CD4-positive, alpha-beta T cell (primary cell): ENCODE data around the gene PIBF1. TPM values are rescaled to one million over a fixed set of nuclear protein-coding genes. Genes with fewer than 3 reads are reported as not detected.

ENCODE experiments used
- ATAC-seq: fragments of 200-7000 bp; cut with Tn5 transposase; one replicate; pipeline ENCODE4 v1.10.0; 2022; ENCODE audit warnings: mild to moderate bottlenecking; ENCODE audit not compliant: poor library complexity
- CTCF ChIA-PET: fragments of 350-600 bp; sonication (Branson Sonifier 250); formaldehyde crosslinking; loops from one replicate; lab custom pipeline; 2021; ENCODE audit warnings: antibody characterized with exemption, inconsistent platforms; lab: Charles Lee
- POLR2A ChIA-PET: fragments of 350-600 bp; sonication (Branson Sonifier 250); formaldehyde crosslinking; loops from one replicate; lab custom pipeline; 2021; ENCODE audit warnings: antibody characterized with exemption, inconsistent platforms; lab: Charles Lee
- DNase-seq, 14 experiments: peaks; one replicate each; pipeline ENCODE4 v3.0.0-alpha.2; 2013 to 2020; ENCODE audit warnings: mixed read lengths in 2 of 14
- H3K27ac ChIP-seq, 2 donors: one replicate each; pipeline versions ENCODE4 v1.5.1 to v1.7.0; 2013; ENCODE audit warnings: low read length in 2 of 2, low read depth in 1 of 2, mild to moderate bottlenecking in 1 of 2
- H3K27me3 ChIP-seq, 2 experiments: 1 replicate in 1 of 2; 2 replicates in 1 of 2; pipeline versions ENCODE4 v1.6.1 to v1.7.0; 2013; ENCODE audit warnings: low read length in 2 of 2, control low read depth in 1 of 2, mild to moderate bottlenecking in 1 of 2, moderate library complexity in 1 of 2; ENCODE audit not compliant: insufficient read depth in 2 of 2, control insufficient read depth in 1 of 2
- H3K36me3 ChIP-seq: one replicate; pipeline ENCODE4 v1.6.1; 2013; ENCODE audit warnings: low read length, control low read depth; ENCODE audit not compliant: insufficient read depth
- H3K4me1 ChIP-seq: one replicate; pipeline ENCODE4 v1.6.1; 2013; ENCODE audit warnings: low read length, control low read depth; ENCODE audit not compliant: insufficient read depth
- H3K4me3 ChIP-seq: one replicate; pipeline ENCODE4 v1.5.1; 2013; ENCODE audit warnings: mild to moderate bottlenecking, low read length, moderate library complexity
- H3K9me3 ChIP-seq, 2 experiments: 1 replicate in 1 of 2; 2 replicates in 1 of 2; pipeline versions ENCODE4 v1.6.1 to v1.7.0; 2013; ENCODE audit warnings: low read length in 2 of 2, mild to moderate bottlenecking in 2 of 2, control low read depth in 1 of 2, moderate library complexity in 1 of 2; ENCODE audit not compliant: control insufficient read depth in 1 of 2, insufficient read depth in 1 of 2
- H3K27ac Mint-ChIP-seq: one replicate; pipeline ENCODE4 v1.8.0; 2020; ENCODE audit warnings: mixed read lengths
- H3K27me3 Mint-ChIP-seq: one replicate; pipeline ENCODE4 v1.8.0; 2021; ENCODE audit warnings: mixed read lengths
- H3K36me3 Mint-ChIP-seq: one replicate; pipeline ENCODE4 v1.8.0; 2021; ENCODE audit warnings: low read depth, mixed read lengths
- H3K4me1 Mint-ChIP-seq: one replicate; pipeline ENCODE4 v1.8.0; 2021; ENCODE audit warnings: low read depth, mixed read lengths
- H3K4me3 Mint-ChIP-seq: one replicate; pipeline ENCODE4 v1.8.0; 2020; ENCODE audit warnings: mild to moderate bottlenecking, mixed read lengths
- H3K9me3 Mint-ChIP-seq: one replicate; pipeline ENCODE4 v1.8.0; 2020; ENCODE audit warnings: mixed read lengths
- CTCF ChIP-seq: fragments of 200-600 bp; IDR thresholded peaks from one replicate; pipeline ENCODE4 v1.8.0; 2022; ENCODE audit warnings: antibody characterized with exemption, mild to moderate bottlenecking
- intact Hi-C, 2 experiments: fragments of 100-400 bp; cut with DNase I in 1 of 2; cut with micrococcal nuclease in 1 of 2; formaldehyde crosslinking; loops; one replicate each; pipeline versions ENCODE4 v1.15.1 to v1.9.0; 2023 to 2025; cut with DNase I, micrococcal nuclease
- total RNA-seq, 174 experiments: library from RNA in 2 of 174; stranded (reverse) in 2 of 174; gene quantifications; one replicate each; pipeline ENCODE4 v1.2.3 and lab custom pipeline; 2021 to 2026

Gene PIBF1
- total RNA-seq, 2 experiments from 2014 or later: 22.6 to 22.7 TPM

- H3K27ac ChIP-seq: no peak overlapping the region
- ATAC-seq (peak; percentile 29), DNase-seq (peak in 3 of 14 experiments; percentile 19 to 56 (median 55))
- Mint-ChIP-seq H3K9me3 (no peaks in the 10 kb centered on the region), H3K4me1 (no peaks in the 10 kb centered on the region), H3K4me3 (no peak overlapping the region), H3K36me3 (peaks cover 50% of the 10 kb centered on the region), H3K27me3 (no peaks in the 10 kb centered on the region), H3K27ac (peak overlapping the region; percentile 49)
- peak; percentile 90 for TF ChIP-seq CTCF
- H3K4me1 ChIP-seq: no peaks in the 10 kb centered on the region
- POLR2A ChIA-PET: interaction anchor here (1.1 kb wide), 1 partner anchor 894 kb away, joined by 3 read pairs; no protein-coding TSS in a partner anchor
- CTCF ChIA-PET: interaction anchor here (0.6 to 0.9 kb wide), 3 partner anchors 8 to 28 kb away, joined by 3 read pairs; no protein-coding TSS in a partner anchor
- peaks cover 8% of the 10 kb centered on the region for H3K36me3 ChIP-seq
- intact Hi-C loops: loop anchor here (1.0 to 2.0 kb wide), 2 partner anchors 896 to 899 kb away; no protein-coding TSS in a partner anchor
- no peaks in the 10 kb centered on the region for H3K27me3 ChIP-seq
- no peaks in the 10 kb centered on the region for H3K9me3 ChIP-seq
- H3K4me3 ChIP-seq: no peak overlapping the region
These were observed 27.1 kb downstream of the PIBF1 start for GRCh38 chr13:72808917-72809500.

- TF ChIP-seq CTCF: no peak
- ChIA-PET POLR2A (no interaction called here), CTCF (no interaction called here)
- Histone ChIP-seq H3K4me3 (no peak overlapping the region), H3K27ac (no peak overlapping the region), H3K4me1 (no peaks in the 10 kb centered on the region), H3K27me3 (no peaks in the 10 kb centered on the region), H3K36me3 (peaks cover 13% of the 10 kb centered on the region), H3K9me3 (no peaks in the 10 kb centered on the region)
- no peak overlapping the region for H3K4me3 Mint-ChIP-seq
- H3K9me3 Mint-ChIP-seq: no peaks in the 10 kb centered on the region
- peaks cover 84% of the 10 kb centered on the region for H3K36me3 Mint-ChIP-seq
- intact Hi-C loops: no loop called here
- H3K27ac Mint-ChIP-seq: no peak overlapping the region
- H3K27me3 Mint-ChIP-seq: no peaks in the 10 kb centered on the region
- ATAC-seq (no peak), DNase-seq (no peak)
- H3K4me1 Mint-ChIP-seq: peaks cover 13% of the 10 kb centered on the region
These were observed 38.4 kb downstream of the PIBF1 start for GRCh38 chr13:72820156-72820897.

GRCh38 chr13:72820898-72821279, 39.0 kb downstream of the PIBF1 start:
- intact Hi-C loops: no loop called here
- no peak overlapping the region for H3K4me3 ChIP-seq
- DNase-seq (no peak), ATAC-seq (no peak)
- no peak overlapping the region for H3K27ac ChIP-seq
- Mint-ChIP-seq H3K36me3 (peaks cover 82% of the 10 kb centered on the region), H3K27me3 (no peaks in the 10 kb centered on the region), H3K4me1 (peaks cover 13% of the 10 kb centered on the region), H3K9me3 (no peaks in the 10 kb centered on the region), H3K27ac (no peak overlapping the region), H3K4me3 (no peak overlapping the region)
- ChIA-PET CTCF (no interaction called here), POLR2A (no interaction called here)
- H3K4me1 ChIP-seq: no peaks in the 10 kb centered on the region
- no peaks in the 10 kb centered on the region for H3K27me3 ChIP-seq
- peaks cover 13% of the 10 kb centered on the region for H3K36me3 ChIP-seq
- H3K9me3 ChIP-seq: no peaks in the 10 kb centered on the region
- TF ChIP-seq CTCF: no peak
